ENCODE measurements around the gene SFRP5. TPM values are rescaled to one million over a fixed set of nuclear protein-coding genes. Genes with fewer than 3 reads are reported as not detected.

Gene SFRP5
- total and polyA plus RNA-seq, 2 donors from 2014 or later: 0.22 to 0.31 TPM

DNA sequence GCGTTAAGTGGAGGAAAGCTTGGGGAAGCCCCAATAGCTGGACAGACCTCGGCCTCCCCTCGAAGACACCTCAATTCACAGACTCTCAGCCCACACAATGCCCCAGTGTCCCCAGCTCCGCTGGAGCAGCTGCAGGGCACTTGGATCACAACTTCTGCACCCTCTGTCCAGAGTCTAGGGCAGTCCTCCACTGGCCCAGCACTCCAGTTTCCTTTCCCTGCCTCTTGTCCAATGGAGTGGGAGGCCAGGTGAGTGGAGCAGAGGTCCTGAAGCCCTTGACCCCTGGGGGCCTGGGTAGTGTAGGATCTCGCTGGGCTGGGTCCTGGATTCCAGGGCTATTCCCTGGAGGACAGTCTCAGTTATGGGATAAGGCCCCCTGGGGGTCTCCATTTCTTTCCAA is 11.9 kb downstream of the SFRP5 start:
- Histone ChIP-seq H3K4me1 (ENCODE audit: control insufficient read depth in 2 of 3, insufficient read depth in 2 of 3, low read depth in 1 of 3, low read length in 3 of 3) (no peaks in the 10 kb centered on the region), H3K9ac (ENCODE audit: low read length in 3 of 3) (no peak overlapping the region), H3K4me3 (ENCODE audit: low read length in 3 of 3) (no peak overlapping the region), H3K27me3 (ENCODE audit: control insufficient read depth, insufficient read depth, low read length) (no peaks in the 10 kb centered on the region), H3K27ac (ENCODE audit: low read depth in 2 of 2, low read length in 2 of 2) (no peak overlapping the region), H3K9me3 (ENCODE audit: control insufficient read depth in 2 of 3, insufficient read depth in 1 of 3, low read length in 3 of 3) (no peaks in the 10 kb centered on the region), H3K36me3 (ENCODE audit: control insufficient read depth in 2 of 3, insufficient read depth in 3 of 3, low read length in 3 of 3) (peaks cover 3 to 33% (median 12%) of the 10 kb centered on the region in 3 donors)
- FAIRE-seq: no peak
- TF ChIP-seq, protein P1, sequence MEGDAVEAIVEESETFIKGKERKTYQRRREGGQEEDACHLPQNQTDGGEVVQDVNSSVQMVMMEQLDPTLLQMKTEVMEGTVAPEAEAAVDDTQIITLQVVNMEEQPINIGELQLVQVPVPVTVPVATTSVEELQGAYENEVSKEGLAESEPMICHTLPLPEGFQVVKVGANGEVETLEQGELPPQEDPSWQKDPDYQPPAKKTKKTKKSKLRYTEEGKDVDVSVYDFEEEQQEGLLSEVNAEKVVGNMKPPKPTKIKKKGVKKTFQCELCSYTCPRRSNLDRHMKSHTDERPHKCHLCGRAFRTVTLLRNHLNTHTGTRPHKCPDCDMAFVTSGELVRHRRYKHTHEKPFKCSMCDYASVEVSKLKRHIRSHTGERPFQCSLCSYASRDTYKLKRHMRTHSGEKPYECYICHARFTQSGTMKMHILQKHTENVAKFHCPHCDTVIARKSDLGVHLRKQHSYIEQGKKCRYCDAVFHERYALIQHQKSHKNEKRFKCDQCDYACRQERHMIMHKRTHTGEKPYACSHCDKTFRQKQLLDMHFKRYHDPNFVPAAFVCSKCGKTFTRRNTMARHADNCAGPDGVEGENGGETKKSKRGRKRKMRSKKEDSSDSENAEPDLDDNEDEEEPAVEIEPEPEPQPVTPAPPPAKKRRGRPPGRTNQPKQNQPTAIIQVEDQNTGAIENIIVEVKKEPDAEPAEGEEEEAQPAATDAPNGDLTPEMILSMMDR (IDR thresholded peaks at IDR 0.05; ENCODE audit: borderline replicate concordance, extremely low read depth, insufficient read depth): no peak
- intact Hi-C loops (cut with DNase I): no loop called here
- no peak for DNase-seq

DNA sequence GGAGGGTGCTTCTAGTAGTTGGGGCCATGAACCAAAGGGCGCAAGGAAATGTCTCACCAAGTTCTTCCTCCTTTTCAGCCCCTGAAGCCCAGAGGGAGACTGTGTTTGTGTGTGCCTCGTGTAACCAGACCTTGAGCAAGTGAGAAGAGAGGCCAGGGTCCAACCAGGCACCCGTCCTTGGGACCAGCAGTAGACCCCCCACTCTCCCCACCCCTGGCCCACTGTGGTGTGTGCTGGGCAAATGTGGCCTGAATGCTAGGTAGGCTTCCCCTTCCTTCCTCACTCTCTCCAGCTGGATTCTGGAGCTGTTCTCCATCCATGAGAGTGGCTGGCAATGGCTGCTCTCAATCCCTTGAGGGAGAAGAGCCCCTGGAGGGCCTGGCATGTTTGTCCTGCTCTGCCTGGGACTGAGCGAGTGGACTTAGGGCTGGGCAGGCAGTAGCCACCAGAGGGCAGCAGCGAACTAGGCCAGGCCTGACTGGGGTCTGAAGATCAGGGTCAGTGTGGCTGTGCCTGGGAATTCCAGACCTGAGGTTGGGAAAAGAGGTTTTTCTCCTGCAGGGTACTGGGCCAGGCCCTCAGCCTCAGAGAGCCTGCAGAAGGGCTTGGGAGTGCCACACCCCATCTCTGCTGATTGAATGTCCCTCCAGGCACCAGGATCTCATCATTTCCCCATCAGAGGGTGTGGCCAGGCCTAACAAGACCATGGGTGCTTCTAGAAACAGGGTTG is 12.5 kb downstream of the SFRP5 start:
- intact Hi-C loops (cut with DNase I): no loop called here
- H3K9ac ChIP-seq (ENCODE audit: low read length in 3 of 3): no peak overlapping the region
- peaks cover 3 to 39% (median 17%) of the 10 kb centered on the region in 3 donors for H3K36me3 ChIP-seq (ENCODE audit: control insufficient read depth in 2 of 3, insufficient read depth in 3 of 3, low read length in 3 of 3)
- H3K27ac ChIP-seq (ENCODE audit: low read depth in 2 of 2, low read length in 2 of 2): no peak overlapping the region
- TF ChIP-seq, protein P1 (IDR thresholded peaks at IDR 0.05; ENCODE audit: borderline replicate concordance, extremely low read depth, insufficient read depth): peak; percentile 76
- DNase-seq (peak in 4 of 5 donors; percentile 77 to 85 (median 78)), FAIRE-seq (no peak)
- H3K27me3 ChIP-seq (ENCODE audit: control insufficient read depth, insufficient read depth, low read length): no peaks in the 10 kb centered on the region
- H3K4me1 ChIP-seq (ENCODE audit: control insufficient read depth in 2 of 3, insufficient read depth in 2 of 3, low read depth in 1 of 3, low read length in 3 of 3): no peaks in the 10 kb centered on the region
- H3K4me3 ChIP-seq (ENCODE audit: low read length in 3 of 3): no peak overlapping the region
- no peaks in the 10 kb centered on the region for H3K9me3 ChIP-seq (ENCODE audit: control insufficient read depth in 2 of 3, insufficient read depth in 1 of 3, low read length in 3 of 3)

DNA sequence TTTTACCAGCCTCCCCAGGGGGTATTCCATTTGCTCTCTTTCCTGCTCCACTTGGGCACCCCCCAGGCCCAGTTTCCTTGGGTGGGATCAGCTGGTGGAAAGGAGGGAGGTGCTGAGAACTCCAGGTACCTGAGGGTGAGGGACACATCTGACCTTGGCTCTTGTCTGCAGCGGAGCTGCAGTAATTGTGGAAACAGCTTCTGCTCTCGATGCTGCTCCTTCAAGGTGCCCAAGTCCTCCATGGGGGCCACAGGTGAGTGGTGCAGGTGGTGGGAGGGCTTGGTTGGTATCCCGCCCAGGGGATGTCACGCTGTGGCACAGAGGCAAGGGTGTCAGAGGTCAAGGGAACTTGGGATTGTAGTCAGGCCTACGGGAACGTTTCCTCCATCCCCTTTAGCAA is 14.3 kb downstream of the SFRP5 start:
- Histone ChIP-seq H3K9me3 (ENCODE audit: control insufficient read depth in 2 of 3, insufficient read depth in 1 of 3, low read length in 3 of 3) (no peaks in the 10 kb centered on the region), H3K36me3 (ENCODE audit: control insufficient read depth in 2 of 3, insufficient read depth in 3 of 3, low read length in 3 of 3) (peaks cover 3 to 56% (median 25%) of the 10 kb centered on the region in 3 donors), H3K4me3 (ENCODE audit: low read length in 3 of 3) (no peak overlapping the region), H3K9ac (ENCODE audit: low read length in 3 of 3) (no peak overlapping the region), H3K27me3 (ENCODE audit: control insufficient read depth, insufficient read depth, low read length) (no peaks in the 10 kb centered on the region), H3K27ac (ENCODE audit: low read depth in 2 of 2, low read length in 2 of 2) (no peak overlapping the region), H3K4me1 (ENCODE audit: control insufficient read depth in 2 of 3, insufficient read depth in 2 of 3, low read depth in 1 of 3, low read length in 3 of 3) (no peaks in the 10 kb centered on the region)
- no peak for FAIRE-seq
- intact Hi-C loops (cut with DNase I): no loop called here
- peak in 1 of 5 donors; percentile 33 for DNase-seq
- TF ChIP-seq, protein P1 (IDR thresholded peaks at IDR 0.05; ENCODE audit: borderline replicate concordance, extremely low read depth, insufficient read depth): no peak
